ENCODE data around the gene ITPR2.
"Not testable (repeated sequence)": the region's sequence is repeated elsewhere in the genome, so short reads cannot be mapped to it uniquely, and the experiment has no call there.

Gene ITPR2

DNA sequence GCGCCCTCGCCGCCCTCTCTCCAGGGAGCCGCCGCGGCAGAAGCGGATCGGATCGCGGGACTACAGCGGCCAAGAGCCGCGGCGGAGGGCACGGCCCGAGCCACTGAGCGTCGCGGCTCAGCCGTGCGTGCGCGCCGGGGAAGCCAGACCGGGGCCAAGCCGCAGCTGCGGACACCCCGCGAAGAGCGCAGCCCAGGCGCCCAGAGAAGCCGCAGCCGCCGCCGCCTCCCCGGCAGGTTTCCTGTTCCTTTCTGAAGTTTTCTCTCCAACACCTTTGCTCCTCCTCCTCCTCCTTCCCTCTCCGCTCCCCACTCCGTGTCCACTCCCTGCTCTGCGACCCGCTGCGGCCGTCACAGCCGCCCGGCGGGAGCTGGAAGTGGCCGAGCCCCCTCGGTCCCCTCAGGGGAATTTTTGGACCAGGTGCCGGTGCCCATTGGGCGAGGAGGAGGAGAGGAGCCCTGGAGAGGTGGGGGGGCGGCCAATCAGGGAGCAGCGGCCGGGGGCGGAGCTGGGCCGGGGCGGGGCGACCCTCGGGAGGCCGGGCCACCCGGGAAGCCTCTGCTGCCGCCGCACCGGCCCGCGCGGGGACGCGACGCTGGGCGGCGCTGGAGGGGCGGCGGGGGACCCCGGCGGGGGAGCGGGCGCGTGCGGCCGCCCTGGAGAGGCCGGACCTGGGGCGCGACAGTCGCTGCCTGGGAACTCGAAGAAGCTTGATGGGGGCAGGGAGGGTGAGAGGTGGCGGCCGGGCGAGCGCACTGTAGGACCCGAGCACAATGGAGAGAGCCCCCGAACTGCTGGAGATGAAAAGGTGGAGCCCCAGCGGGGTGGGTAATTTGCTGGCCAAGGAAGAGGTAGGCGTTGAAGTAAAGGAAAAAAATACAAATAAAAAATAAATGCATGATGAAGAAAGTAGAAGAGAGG is at the start of gene ITPR2:
ITPR2 (minus strand) TSS at position 373 of the 921 bp plus-strand sequence. CDS start 413 bp downstream, outside the sequence.
- peak; percentile 97 for DNase-seq (ENCODE audit: low read depth, low spot score)

DNA sequence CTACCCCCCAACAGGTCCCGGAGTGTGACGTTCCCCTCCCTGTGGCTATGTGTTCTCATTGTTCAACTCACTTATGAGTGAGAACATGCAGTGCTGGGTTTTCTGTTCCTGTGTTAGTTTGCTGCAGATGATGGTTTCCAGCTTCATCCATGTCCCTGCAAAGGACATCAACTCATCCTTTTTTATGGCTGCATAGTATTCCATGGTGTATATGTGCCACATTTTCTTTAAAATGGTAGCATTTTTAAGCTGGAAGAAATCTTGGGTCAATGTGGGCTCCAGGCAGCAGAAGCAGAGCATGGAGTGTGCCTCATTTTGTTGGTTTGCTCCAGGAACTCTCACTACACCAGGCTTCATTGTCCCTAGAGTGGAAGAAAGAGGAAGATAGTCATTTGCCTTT is 47.6 kb upstream of the ITPR2 start:
- DNase-seq (ENCODE audit: low read depth, low spot score): no peak

DNA sequence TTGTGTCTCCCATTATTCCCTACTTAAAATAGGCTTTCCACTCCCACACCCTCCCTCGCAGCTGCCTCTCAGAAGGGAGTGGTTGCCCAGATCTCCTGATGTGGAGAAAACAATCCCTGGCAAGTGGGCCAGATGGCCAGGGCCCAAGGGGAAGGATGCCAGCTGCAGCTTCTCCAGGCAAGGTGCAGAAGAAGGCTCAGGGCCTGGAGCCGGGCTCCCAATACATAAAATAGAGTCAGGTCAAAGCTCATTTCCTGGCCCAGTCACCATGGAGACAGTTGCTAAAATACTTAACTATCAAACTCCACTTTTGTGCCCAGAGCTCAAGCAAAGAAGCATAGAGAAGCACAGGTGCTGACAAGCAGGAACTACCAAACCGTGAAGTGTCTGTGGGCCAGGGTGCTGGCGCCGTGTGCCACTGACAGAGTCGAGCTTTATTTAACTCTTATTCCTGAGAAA is 45.7 kb upstream of the ITPR2 start:
- DNase-seq (ENCODE audit: low read depth, low spot score): no peak

DNA sequence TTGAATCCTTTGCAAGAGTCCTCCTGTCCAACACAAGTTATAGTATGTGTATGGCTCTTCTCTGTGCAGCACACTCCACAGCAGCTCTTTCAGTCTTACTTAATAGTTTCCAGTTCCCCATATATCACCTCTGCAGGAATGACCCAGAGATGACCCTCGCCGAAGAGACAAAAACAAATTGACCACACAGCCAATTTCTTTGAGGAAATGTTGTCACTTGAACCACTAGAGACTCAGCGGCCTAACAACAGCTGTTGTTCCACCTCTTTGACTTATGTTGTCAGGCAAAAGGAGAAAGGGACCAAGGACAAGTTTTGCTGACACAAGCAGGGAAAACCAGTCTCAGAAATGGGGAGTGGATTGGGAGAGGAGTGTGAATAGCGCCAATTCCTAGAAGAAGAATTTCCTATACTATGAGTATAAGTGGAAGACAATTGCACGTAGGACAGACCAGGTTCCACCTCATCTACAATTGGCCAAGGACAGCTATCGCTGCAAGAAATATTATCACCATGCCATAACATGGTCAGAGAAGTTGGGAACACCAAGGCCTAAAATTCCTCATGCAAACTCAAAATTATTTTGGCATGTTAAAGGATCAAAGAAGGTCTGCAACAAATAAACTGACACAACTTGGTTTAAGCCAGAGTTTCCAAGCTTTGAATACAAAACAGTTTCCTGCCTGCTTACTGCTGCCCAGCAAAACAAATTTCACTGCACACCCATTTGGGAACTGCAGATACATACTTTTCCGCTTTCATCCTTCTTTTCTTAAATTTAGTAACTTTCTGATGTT is 41.7 kb upstream of the ITPR2 start:
- no peak for DNase-seq (ENCODE audit: low read depth, low spot score)

DNA sequence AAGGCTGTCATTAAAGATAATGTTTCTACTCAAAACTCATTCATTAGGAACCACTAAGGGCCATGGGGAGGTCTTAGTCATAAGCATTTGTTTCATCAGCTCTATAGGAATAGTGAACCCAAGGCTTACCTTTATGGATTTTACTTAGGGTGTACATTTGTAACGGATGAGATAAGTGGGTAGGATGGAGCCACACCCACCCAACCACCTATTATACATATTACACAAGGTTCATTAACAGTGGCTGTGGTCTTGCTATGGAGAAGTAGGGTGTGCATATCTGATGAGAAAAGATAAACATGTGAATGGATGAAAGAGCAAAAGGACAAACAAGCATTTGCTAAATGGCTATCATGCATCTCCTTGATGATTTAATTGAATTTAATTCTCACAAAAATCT is 39.6 kb upstream of the ITPR2 start:
- no peak for DNase-seq (ENCODE audit: low read depth, low spot score)

DNA sequence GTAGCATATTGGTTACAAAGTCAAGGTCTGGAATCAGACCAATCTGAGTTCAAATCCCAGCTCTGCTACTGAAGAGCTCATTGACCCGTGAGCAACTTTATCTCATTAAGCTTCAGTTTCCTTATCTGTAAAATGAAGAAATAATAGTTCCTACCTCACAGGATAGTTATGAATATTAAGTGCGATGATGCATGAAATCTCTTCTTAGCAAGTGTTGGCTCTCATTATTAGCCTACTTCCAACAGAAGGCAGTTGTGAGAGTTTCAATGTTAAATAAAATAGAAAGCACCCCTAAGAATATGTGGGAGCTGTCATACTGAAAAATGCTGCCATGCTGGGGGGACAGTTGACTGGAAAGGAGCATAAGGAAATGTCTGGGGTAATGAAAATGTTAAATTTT is 39.0 kb upstream of the ITPR2 start:
- no peak for DNase-seq (ENCODE audit: low read depth, low spot score)

DNA sequence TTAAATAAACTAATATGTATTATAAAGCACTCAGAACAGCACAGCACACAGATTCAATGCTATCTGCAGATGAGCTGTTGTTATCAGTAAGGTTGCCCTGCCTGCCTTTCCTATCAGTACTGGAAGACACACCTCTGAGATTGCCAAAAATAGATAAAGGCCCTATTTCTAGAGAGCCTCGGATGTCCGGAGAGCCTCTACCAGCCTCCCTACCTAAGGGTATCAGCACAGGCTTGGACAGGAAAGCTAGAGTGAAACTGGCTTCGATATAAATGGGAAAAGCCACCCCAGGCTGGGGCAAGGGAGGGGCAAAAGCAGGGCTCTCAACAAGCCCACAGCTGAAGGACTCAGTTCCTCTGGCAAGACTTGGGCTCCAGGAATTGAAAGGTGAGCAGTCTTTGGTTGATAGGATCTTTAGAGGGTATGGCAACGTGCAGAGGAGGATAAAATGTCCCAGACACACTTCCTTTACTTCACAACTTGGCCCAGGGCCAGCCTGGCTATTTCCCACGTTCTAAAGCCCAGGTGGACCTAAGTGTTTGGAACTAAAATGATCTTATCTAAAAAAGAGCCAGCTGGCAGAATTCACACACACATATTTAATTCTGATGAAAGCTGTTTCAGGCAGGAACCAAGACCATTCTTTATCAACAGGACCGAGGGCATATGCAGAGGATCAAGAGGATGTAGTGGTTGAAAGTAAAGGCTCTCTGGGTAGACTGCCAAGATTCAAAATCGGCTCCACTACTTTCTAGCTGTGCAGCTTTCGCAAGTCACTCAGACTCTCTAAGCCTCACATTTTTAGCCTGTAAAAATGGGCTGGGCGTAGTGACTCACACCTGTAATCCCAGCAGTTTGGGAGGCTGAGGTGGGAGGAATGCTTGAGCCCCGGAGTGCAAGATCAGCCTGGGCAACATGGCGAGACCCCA is 37.8 kb upstream of the ITPR2 start:
- DNase-seq (ENCODE audit: low read depth, low spot score): peak; percentile 25

DNA sequence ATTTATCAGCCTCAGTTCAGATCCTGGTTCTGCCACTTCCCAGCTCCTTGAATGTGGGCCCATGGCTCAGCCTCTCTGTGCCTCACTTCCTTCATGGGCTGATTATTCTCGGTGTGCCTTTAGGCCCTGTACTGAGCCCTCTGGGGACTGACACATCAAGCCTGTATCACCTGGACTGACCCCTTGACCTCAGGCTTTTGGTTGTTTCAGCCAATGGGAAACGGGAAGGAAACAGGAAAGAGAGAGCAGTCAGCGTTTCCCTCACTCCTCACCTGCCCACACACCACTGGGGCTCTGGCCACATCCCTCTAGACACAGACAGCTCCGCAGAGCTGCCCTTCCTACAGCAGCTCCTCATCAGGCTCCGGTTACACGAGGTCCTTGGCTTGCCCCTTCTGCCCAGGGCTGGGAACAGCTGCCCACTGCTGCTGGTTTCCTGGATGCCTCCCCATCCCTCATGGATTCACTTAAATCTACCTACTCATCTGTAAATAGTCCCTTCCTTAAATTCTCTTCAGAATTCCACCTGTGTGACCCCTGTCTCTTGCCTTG is 37.0 kb upstream of the ITPR2 start:
- DNase-seq (ENCODE audit: low read depth, low spot score): no peak

DNA sequence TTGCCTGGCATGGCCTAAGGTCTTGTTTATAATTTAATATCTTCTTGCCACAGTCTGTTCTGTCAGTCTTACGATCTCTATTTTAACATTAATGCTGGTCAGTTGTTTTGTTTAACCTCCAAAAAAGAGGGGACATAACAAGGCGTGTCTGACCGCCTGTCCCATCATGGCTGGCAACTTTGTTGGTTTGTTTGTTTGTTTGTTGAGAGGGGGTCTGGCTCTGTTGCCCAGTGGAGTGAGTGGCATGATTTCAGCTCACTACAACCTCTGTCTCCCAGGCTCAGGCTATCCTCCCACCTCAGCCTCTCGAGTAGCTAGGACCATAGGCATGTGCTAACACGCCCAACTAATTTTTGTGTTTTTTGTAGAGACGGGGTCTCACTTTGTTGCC is 36.1 kb upstream of the ITPR2 start:
- no peak for DNase-seq (ENCODE audit: low read depth, low spot score)

DNA sequence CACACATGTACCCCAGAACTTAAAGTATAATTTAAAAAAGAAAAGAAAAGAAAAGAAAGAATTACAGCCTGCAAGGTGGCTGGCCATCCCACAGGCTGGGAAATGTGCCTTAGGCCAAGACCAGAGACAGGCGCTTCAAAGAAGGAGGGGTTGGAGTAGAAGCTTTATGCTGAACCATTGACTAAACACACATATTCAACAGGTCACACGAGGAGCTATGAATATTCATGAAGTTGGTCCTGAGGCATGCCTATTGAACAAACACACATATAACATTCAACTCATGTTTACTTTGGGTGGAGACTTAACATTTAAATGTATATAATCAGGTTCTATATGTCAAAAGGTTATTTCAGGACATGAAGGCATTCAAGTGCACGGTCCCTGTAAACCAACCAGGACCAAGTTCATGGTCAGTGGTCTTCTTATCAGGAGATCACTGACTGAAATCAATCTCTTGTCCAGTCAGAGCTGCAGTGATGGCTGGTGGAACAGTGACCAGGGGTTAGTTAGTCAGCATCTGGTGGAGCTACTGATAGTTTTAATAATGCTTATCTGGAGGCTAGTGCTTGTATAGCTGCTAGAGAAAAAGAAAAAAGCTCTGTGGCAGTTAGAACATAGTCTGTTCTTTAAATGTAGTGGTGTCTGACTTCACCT is 35.6 kb upstream of the ITPR2 start:
- DNase-seq (ENCODE audit: low read depth, low spot score): no peak

DNA sequence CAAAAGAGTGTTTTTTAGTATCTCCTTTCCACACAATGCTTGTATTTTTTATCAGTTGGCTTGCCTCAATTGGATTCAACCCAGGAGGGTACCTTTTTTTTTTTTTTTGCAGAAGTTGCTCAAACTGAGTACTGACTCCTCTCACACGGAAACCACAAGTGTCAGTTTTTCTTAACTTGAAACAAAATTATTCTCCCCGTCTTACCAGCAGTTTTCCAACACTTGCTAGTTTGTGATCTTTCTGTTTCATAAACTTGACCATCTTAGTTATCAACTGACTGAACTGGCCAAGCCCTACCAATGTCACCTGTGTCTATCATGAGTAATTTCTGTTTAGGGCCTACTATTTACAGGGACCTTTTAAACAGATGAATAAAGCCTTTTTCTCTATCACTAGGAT is 34.1 kb upstream of the ITPR2 start:
- DNase-seq (ENCODE audit: low read depth, low spot score): no peak

DNA sequence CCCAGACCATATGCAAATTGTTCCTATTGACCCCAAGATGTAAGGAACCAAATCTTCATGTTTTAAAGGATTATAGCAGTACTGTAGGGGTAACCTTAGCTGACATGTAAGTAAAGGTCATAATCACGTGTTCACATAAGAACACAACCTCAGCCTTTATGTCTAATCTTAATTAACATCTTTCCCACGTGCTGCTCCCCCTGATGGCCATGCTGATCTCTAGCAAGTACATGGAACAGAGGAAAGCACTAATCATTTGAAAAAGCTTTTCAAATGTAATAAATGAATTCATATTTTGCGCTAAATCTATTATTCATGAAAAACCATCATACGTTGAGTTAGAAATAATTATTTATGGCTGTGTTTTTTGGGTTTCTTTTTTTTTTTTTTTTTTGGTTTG is 30.5 kb upstream of the ITPR2 start:
- DNase-seq (ENCODE audit: low read depth, low spot score): no peak

DNA sequence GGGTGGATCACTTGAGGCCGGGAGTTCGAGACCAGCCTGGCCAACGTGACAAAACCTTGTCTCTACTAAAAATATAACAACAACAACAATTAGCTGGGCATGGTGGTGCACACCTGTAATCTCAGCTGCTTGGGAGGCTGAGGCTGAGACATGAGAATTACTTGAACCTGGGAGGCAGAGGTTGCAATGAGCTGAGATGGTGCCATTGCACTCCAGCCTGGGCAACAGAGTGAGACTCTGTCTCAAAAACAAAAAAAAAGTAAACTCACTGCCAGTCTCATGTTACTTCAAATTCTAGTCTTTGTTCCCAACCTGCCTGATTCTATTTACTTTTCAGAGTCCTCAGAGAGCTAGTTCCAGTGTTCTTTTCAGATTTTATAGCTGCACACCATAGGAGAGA is 29.8 kb upstream of the ITPR2 start:
- DNase-seq (ENCODE audit: low read depth, low spot score): not testable (repeated sequence)

DNA sequence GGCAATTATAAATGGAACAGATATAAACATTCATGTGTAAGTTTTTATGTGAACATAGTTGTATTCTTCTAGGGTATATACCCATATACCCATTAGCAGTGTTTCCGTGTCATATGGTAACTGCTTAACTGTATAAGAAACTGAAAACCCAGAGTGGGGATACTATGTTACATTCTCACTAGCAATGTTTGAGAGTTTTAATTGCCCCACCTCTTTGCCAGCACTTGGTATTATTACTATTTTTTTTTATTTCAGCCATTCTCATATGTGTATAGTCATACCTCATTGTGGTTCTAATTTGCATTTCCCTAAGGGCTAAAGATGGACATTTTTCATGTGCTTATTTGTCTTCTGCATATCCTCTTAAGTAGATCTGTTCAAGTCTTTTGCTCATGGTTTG is 28.7 kb upstream of the ITPR2 start:
- DNase-seq (ENCODE audit: low read depth, low spot score): no peak

DNA sequence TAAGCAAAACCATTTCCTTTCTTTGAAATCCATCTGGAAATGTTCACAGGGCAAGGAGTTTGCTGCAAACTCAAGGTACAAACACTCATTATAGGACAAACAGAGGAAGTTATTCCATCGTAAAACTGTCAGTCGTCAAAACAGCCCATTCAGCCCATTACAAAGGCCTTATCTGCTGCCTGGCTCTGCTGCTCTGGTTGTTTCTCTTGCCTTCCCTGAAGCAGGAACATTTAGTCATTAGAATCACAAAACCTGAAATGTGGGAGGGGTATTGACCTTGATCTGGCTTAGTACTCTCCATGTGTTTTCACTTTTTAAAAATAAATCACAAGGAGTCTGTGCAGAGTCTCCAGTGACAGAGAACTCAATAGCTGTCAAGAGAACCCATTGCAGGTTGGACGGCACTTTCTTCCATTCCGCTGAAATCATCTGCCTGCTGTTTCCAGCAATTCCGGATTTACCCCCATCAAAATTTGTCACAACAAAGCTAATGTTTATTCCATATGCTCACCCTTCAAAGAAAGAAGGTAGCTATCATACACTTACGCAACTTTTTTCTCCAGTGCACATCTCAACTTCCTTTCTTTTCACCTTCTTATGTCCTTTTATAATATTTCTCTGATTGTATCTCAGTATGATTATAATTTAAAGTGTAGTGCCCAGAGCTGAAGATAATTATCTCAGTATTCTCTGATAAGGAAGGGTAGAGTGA is 24.6 kb upstream of the ITPR2 start:
- no peak for DNase-seq (ENCODE audit: low read depth, low spot score)

DNA sequence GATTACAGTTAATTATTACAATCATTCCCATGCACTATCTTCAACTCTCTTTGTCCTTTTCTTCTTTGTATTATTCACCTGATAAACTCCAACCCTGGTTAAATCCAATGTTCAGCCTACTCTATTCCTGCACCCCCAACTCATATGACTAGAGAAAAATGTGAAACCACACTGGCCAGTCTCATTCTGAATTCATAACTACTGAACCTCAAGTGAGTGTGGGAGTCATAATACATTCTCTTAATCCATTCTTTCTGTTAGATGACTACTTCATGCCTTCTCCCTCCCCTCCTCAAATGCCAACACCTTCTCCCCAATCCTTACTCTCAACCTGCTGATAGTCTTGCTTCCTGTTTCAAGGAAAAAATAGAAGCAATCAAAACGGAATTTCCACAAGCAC is 22.3 kb upstream of the ITPR2 start:
- DNase-seq (ENCODE audit: low read depth, low spot score): no peak

DNA sequence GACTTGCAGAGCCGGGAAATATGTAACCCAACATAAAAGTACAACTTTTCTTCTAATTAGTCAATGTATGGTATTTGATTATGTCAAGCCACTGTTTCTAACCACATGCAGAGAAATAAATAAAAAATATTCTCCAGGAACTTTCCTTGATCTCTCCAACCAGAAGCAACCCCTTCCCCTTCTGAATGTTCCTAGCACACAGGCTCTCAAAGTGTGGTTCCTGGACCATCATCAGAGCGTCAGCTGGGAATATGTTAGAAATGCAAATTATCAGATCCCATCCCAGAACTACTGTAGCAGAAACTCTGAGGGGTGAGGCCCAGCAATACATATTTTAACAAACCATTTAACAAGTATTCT is 21.0 kb upstream of the ITPR2 start:
- DNase-seq (ENCODE audit: low read depth, low spot score): no peak

DNA sequence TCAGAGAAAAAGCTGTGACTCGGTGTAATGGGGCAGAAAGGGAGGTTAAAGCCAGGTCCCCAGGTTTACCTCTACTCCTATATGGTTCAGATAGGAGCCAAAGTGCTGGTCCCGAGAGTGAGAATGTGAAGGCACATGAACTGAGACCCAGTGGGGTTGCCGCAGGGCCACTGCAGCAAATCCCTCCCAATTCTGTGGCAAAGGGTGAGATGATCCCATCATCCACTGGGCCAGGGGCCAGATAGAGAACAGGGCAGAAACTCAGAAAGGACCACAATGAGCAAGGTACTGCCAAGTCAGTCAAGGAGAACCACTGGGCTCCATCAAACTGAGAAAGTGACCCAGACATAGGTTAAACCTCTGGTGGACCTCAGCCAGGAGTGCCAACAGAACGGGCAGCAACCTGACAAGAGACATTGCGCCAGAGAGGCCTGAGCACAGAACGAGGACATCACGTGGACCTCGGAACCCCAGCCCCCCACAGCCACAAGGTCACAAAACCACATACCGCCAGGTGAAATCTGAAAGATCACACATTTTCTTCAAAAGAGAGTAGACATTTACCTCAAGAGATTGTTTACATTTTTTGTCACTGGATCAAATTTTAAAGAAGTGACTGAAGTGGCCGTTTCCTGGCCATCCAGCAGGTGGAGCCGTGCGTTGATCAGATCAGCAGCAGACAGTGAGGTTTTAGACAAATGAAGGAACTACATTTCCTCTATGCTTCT is 20.5 kb upstream of the ITPR2 start:
- DNase-seq (ENCODE audit: low read depth, low spot score): peak; percentile 73

DNA sequence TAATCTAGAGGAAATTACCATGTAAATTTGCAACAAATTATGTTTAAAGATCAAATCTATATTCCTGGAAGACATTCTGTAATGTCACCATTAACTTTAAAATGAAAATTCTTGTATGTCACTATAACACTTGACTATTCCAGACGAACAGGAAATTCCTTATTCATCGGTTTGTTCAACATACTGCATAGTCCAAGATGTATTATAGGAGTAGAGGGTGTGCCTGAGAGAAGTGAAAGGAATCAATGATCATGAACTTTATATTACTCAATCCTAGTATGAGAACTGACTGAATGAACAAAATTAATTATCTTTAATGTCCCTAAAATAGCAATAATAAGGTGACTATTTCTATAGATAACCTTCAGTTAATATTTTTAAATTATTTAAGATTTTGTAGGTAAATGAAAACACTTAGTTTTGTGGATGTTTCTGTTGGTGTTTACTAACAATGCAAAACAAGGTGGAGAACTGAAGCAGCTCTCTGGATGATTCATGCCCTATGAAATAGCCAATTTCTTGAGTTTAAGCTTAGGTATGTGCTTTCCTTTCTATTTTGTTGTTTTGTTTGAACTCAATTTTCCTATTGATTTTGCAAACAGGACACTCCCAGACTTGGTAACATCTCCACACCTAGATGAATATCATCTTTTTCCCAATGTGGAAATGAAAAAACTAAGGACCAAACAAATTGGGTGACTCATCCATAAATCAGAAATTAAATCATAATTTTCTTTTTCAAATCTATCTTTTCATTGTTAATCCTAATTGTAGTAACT is 18.2 kb upstream of the ITPR2 start:
- DNase-seq (ENCODE audit: low read depth, low spot score): no peak
